GM12801 (cell line): ENCODE data around the gene FBXL15.

Experiments
- TF ChIP-seq, protein P1 (sequence below): IDR thresholded peaks from one replicate; pipeline ENCODE4 v1.5.1; 2011; ENCODE audit warnings: control low read depth; ENCODE audit not compliant: insufficient read length; ENCODE audit errors: extremely low read depth

FBXL15 gene

DNA sequence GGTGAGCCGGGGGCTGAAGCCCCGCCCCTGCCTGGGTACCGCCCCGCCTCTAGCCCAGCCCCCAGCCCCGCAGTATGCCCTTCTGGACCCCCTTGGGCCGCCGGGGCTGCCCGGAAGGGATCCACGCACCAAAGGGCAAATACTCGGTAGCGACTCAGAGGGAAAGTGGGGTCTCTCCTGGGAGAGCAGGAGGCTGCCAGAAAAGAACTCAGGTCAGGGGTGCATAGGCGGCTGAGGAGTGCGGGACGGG is 796 bp downstream of the FBXL15 start:
- TF ChIP-seq, protein P1, sequence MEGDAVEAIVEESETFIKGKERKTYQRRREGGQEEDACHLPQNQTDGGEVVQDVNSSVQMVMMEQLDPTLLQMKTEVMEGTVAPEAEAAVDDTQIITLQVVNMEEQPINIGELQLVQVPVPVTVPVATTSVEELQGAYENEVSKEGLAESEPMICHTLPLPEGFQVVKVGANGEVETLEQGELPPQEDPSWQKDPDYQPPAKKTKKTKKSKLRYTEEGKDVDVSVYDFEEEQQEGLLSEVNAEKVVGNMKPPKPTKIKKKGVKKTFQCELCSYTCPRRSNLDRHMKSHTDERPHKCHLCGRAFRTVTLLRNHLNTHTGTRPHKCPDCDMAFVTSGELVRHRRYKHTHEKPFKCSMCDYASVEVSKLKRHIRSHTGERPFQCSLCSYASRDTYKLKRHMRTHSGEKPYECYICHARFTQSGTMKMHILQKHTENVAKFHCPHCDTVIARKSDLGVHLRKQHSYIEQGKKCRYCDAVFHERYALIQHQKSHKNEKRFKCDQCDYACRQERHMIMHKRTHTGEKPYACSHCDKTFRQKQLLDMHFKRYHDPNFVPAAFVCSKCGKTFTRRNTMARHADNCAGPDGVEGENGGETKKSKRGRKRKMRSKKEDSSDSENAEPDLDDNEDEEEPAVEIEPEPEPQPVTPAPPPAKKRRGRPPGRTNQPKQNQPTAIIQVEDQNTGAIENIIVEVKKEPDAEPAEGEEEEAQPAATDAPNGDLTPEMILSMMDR = no peak

DNA sequence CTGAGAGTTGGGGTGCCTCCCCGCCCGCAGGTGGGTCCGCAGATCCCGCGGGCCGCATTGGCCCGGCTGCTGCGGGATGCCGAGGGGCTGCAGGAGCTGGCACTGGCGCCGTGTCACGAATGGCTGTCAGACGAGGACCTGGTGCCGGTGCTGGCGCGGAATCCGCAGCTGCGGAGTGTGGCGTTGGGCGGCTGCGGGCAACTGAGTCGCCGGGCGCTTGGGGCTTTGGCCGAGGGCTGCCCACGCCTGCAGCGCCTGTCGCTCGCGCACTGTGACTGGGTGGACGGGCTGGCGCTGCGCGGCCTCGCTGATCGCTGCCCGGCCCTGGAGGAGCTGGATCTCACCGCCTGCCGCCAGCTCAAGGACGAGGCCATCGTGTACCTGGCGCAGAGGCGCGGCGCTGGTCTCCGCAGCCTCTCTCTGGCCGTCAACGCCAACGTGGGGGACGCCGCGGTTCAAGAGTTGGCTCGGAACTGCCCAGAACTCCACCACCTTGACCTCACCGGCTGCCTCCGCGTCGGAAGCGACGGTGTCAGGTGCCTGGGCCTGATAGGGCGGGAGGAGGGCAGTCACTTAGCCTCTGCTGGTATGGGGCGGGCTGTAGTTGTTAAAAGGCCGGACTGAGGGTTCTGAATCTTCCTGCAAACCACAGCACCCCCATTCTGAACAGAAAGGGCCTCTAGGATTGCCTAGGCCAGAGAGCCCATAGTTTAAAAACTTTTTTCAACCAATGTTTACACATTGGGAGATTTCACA is 1.3 kb downstream of the FBXL15 start:
- TF ChIP-seq, protein P1 = no peak

DNA sequence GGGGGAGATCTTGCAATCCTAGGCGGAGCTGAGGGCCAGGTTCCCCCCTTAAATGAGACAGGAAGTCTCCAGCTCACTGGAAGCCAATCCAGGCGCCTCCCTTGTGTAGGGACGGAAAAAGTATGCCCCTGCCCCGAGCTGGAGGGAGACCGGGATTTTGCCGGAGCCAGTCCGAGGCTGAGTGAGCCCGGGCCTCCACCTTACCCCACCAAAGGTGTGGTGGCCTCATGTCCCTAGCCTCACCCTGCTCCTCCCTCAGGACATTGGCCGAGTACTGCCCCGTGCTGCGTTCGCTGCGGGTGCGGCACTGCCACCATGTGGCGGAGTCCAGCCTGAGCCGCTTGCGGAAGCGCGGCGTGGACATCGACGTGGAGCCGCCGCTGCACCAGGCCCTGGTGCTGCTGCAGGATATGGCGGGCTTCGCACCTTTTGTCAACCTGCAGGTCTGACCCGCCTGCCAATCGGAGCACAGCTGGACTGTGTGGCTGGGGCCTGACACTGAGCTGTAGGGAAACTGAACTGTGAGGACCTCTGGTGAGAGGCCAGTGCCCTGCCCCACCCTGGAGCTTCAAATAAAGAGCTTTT is 2.0 kb downstream of the FBXL15 start:
- TF ChIP-seq, protein P1 = no peak

DNA sequence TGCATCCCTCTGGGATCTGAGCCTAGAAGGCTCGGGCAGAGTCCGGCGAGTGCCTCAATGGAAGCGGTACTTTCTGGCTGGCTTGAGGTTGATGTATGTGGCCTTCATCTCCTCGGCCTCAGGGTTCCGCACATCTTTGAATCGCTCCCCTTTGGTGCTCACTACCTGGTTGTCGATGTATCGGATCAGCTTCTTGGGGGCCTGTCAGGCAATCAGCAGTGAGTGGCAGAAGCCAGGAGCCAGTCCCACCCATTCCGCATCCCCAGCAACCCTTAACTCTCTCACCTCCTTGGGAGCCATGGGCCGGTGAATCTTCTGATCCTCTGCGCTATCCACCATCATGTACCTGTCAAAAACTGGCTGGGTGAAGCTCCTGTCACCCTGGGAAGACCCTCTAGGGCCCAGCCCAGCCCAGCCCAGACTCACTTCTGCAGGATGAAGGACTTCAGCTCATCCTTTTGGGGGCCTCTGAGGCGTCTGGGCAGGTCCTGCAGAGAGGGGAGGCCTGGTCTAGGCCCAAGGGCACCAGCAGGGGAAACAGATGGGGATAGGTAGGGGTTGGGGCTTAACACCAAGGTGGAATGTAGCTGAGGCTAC is 2.8 kb downstream of the FBXL15 start:
- TF ChIP-seq, protein P1 = no peak

DNA sequence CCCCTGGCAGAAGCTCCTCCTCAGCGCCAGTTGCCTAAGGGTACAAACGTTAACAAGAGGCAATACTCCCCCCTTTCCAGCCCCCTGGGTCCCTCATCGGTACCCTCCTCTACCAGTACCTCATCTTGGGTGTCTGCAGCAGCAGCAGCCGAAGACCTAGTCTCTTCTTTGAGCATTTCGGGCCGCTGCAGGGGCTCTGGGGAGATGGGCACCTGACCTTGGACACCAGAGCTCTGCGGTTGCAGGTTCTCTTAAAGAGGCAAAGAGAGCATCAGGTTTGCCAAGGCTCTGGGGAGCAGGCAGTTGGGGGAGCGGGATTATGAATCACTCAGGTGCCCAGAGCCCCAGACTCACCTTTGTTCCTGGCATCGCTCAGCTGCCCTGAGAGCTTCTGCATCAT is 3.5 kb downstream of the FBXL15 start:
- TF ChIP-seq, protein P1 = no peak

DNA sequence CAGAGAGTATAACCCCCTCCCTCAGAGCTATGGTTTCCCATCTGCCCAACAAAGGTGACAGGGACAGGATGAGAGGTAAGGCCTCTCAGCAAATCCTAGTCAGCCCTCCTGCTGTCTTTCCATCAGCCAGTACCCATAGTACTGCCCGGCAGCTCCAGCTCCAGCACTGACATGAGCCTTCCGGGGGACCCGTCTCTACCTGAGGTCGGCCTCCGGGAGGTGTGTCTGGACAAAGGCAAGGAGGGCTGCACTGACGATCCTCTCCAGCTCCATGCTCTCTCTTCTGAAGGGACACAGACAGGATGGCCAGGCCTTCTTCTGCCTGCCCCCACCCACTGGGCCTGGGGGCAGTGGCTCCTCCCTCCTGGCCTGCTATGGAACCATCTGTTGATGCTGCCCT is 4.3 kb downstream of the FBXL15 start:
- TF ChIP-seq, protein P1 = no peak

DNA sequence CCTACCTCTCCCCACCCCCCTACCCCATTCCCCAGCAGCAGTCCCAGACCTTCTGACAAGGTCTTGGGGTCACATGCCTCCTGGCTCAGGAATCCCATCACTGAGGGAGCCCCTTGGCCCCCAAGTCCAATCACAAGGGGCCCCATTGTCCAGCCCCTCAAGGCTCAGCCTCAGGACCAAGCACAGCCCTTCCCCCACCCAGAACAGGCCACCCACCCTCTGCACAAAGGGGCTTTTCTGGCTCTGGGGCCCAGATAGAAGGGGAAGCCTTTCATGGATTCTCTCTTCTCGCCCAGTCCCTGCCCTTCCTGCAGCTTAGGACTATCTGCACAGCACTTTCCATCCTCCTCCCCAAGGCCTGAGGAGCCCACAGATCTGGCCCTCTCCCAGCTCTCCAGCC is 4.8 kb downstream of the FBXL15 start:
- TF ChIP-seq, protein P1 = no peak
